Measurements from ENCODE around the gene SHLD2.
"Not testable (repeated sequence)": the region's sequence is repeated elsewhere in the genome, so short reads cannot be mapped to it uniquely, and the experiment has no call there.

Gene SHLD2

GRCh38 chr10:87222789-87223188, 127.8 kb downstream of the SHLD2 start:
- DNase-seq, result not testable (repeated sequence)

- DNase-seq, result not testable (repeated sequence)
Observed at GRCh38 chr10:87225148-87225547, 130.1 kb downstream of the SHLD2 start, which contains the start of gene NUTM2A. TSS of gene NUTM2A (plus strand) at chr10:87225448. CDS start at chr10:87225831, 383 bp downstream.

- DNase-seq, result not testable (repeated sequence)
Observed at GRCh38 chr10:87228247-87228646, 133.2 kb downstream of the SHLD2 start.

GRCh38 chr10:87229211-87229610, 134.2 kb downstream of the SHLD2 start:
- not testable (repeated sequence) for DNase-seq

- DNase-seq, result not testable (repeated sequence)
Observed at GRCh38 chr10:87234854-87235253, 139.8 kb downstream of the SHLD2 start.

GRCh38 chr10:87237244-87237643, 142.2 kb downstream of the SHLD2 start:
- not testable (repeated sequence) for DNase-seq

GRCh38 chr10:87239346-87239808, 144.4 kb downstream of the SHLD2 start:
- not testable (repeated sequence) for DNase-seq
